HG02798 (cell line): ENCODE measurements around the gene KIF4A.

Experiments
- ATAC-seq: cut with Tn5 transposase; IDR thresholded peaks from one replicate; pipeline ENCODE4 v1.9.1; 2021; ENCODE audit warnings: mild to moderate bottlenecking; ENCODE audit not compliant: unreplicated experiment, poor library complexity

The KIF4A gene

GRCh38 chrX:70456256-70456655 lies 166.4 kb downstream of the KIF4A start:
- no peak for ATAC-seq

- no peak for ATAC-seq
These were observed 171.1 kb downstream of the KIF4A start for GRCh38 chrX:70461026-70461425.

- ATAC-seq, result no peak
These were observed 174.1 kb downstream of the KIF4A start for GRCh38 chrX:70464051-70464450.

- ATAC-seq, result no peak
These were observed 177.1 kb downstream of the KIF4A start for GRCh38 chrX:70466968-70467367.

- no peak for ATAC-seq
These were observed 178.8 kb downstream of the KIF4A start for GRCh38 chrX:70468709-70469108.
